MM.1S (cell line): Measurements from ENCODE around the gene RMI2.

ENCODE experiments used
- CTCF ChIP-seq: fragments of 300-600 bp; sonication (generic); IDR thresholded peaks from 2 replicates; pipeline ENCODE4 v1.5.1; 2016; ENCODE audit warnings: antibody characterized with exemption, low read length, mixed read lengths
- EZH2 ChIP-seq: fragments of 300-600 bp; sonication (generic); optimal IDR thresholded peaks from 2 replicates; pipeline ENCODE3; 2017; ENCODE audit warnings: low read depth, mild to moderate bottlenecking, antibody characterized with exemption, low read length, mixed read lengths

- no peak for TF ChIP-seq CTCF
- no peak for TF ChIP-seq EZH2
Measured at GRCh38 chr16:11395949-11396240, 50.6 kb downstream of the RMI2 start.
